LNCaP clone FGC (cell line): ENCODE results near the gene NDUFA8.
A peak's percentile ranks its signal among the peaks of the same experiment; 100 is the strongest.

Experiments used
- DNase-seq: peaks from one replicate; pipeline ENCODE4 v3.0.0-alpha.2; 2011; ENCODE audit warnings: low read depth
- H3K4me3 ChIP-seq: 2 replicates; pipeline ENCODE4 v1.5.1; 2011; ENCODE audit warnings: mild to moderate bottlenecking, low read depth, low read length, control low read depth
- TF ChIP-seq, protein P1 (sequence below): IDR thresholded peaks from 2 replicates; pipeline ENCODE4 v1.5.1; 2012; ENCODE audit warnings: mild to moderate bottlenecking; ENCODE audit not compliant: control insufficient read depth, insufficient read depth; ENCODE audit errors: extremely low read depth

The NDUFA8 gene

DNA sequence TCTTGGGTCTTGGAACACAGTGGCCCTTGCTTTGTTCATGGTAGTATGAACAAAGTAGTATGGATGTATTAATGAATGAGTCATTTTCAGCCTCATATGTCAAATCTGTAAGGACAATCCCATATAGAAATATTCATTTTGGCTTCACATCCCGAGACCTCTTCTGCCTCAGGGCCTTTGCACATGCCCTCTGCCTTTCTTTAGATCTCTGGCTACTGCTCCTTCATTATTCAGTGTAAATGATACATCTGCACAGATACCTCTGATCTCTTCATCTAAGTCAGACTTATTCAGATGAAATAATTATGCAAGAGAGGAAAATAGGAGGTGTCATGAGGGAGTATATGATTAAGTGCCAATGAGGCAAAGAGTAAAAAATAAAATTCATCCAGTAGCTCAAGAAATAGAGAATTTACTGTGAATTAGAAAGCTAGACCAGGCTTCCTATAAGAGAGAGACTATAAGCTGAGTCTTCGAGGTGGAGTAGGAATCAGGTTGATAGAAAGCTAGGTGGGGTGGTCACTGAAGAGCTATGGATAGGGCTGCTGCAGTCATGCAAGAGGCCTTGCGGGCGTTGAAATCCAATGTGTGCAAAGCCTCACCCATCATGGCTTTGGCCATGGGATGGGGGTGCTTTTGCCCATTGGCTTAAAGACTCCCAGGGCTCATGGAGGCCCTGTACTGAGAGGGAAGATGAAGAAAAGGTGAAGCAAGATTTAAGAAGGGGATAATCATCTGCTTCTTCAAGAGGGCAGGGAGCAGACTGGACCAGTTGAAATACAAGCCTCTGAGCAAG, 62.8 kb downstream of the NDUFA8 start:
- no peak overlapping the region for H3K4me3 ChIP-seq
- TF ChIP-seq, protein P1, sequence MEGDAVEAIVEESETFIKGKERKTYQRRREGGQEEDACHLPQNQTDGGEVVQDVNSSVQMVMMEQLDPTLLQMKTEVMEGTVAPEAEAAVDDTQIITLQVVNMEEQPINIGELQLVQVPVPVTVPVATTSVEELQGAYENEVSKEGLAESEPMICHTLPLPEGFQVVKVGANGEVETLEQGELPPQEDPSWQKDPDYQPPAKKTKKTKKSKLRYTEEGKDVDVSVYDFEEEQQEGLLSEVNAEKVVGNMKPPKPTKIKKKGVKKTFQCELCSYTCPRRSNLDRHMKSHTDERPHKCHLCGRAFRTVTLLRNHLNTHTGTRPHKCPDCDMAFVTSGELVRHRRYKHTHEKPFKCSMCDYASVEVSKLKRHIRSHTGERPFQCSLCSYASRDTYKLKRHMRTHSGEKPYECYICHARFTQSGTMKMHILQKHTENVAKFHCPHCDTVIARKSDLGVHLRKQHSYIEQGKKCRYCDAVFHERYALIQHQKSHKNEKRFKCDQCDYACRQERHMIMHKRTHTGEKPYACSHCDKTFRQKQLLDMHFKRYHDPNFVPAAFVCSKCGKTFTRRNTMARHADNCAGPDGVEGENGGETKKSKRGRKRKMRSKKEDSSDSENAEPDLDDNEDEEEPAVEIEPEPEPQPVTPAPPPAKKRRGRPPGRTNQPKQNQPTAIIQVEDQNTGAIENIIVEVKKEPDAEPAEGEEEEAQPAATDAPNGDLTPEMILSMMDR, result no peak
- DNase-seq, result no peak

DNA sequence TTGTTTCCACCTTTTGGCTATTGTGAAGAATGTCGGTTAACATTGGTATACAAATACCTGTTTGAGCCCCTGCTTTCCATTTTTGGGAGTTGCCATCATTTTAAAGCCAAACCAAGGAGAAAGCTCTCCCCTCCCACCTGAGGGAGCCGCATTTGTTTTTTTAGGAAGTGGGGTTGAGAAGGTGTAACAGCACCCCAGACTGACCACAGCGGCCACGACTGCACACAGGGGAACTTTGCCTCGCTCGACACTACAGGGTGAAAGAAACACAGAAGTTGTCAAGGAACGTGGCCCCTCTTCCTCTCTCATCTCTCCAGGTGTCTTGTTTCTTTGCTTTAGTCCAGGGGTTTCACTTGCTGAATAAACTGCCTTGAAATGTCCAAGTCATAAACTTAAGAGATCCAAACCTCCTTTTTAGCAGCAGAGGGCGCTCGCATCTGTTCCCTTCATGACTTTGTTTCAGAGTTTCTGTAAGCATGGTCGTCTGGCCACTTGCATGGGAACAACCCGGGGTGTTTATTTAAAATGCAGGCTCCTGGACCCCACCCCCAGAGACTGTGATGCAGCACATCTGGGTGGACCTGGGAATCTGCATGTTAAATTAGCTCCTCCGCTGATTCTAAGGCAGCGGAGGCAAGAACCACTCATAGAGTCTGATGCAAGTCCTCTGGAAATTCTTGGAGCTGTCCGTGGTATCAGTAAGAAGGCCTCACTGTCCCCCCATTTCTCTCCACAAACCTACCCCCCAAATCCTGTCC, 64.4 kb downstream of the NDUFA8 start:
- no peak overlapping the region for H3K4me3 ChIP-seq
- TF ChIP-seq, protein P1, result peak; percentile 68
- DNase-seq, result peak; percentile 32
